NCI-H2196 (cell line): ENCODE measurements around the gene TAAR1.

ENCODE experiments used
- DNase-seq: peaks from one replicate; lab custom pipeline; 2025; ENCODE audit not compliant: unreplicated experiment; lab: John Stamatoyannopoulos, UW

Gene TAAR1

DNA sequence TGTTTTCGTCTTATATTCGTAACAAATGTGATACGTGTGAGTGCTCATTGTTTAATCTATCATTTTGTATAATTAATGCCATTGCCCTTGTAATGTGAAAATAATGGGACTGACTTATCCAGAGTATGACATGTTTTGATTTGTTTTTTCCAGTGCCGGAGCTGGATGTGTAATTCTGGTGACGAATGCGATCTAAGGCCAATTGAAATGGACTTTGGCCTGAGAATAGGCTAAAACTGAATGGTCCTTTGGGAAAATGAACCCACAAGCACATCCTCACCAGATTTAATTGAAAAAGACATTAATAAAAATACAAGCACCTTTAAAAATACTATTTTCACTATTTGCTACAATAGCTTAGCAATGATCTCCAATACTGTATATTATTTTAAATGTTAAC lies 62.8 kb downstream of the TAAR1 start:
- DNase-seq, result no peak
